ENCODE data around the gene SUMO4.

The SUMO4 gene

GRCh38 chr6:149445573-149445972 lies 45.5 kb downstream of the SUMO4 start:
- H3K27ac Mint-ChIP-seq = no peak overlapping the region
- peaks cover 5% of the 10 kb centered on the region for H3K4me1 Mint-ChIP-seq
- H3K9me3 Mint-ChIP-seq = no peaks in the 10 kb centered on the region
- peaks cover 4% of the 10 kb centered on the region for H3K36me3 Mint-ChIP-seq (ENCODE audit: low read depth)
- H3K4me3 Mint-ChIP-seq = no peak overlapping the region
- no peak for DNase-seq
- ATAC-seq = peak; percentile 8
- peaks cover 1% of the 10 kb centered on the region for H3K27me3 Mint-ChIP-seq

GRCh38 chr6:149446791-149447376 lies 46.8 kb downstream of the SUMO4 start:
- Mint-ChIP-seq H3K27me3 (peaks cover 1% of the 10 kb centered on the region), H3K9me3 (no peaks in the 10 kb centered on the region), H3K4me3 (no peak overlapping the region), H3K27ac (no peak overlapping the region), H3K4me1 (peaks cover 5% of the 10 kb centered on the region), H3K36me3 (ENCODE audit: low read depth) (peaks cover 5% of the 10 kb centered on the region)
- ATAC-seq (no peak), DNase-seq (no peak)

GRCh38 chr6:149448821-149449453 lies 48.9 kb downstream of the SUMO4 start:
- no peak for ATAC-seq
- H3K36me3 Mint-ChIP-seq (ENCODE audit: low read depth) = peaks cover 7% of the 10 kb centered on the region
- no peak overlapping the region for H3K27ac Mint-ChIP-seq

GRCh38 chr6:149449831-149450678 lies 50.0 kb downstream of the SUMO4 start:
- H3K9me3 Mint-ChIP-seq = no peaks in the 10 kb centered on the region
- H3K27ac Mint-ChIP-seq = no peak overlapping the region
- ATAC-seq = no peak

More at GRCh38 chr6:149448821-149449453, 48.9 kb downstream of the SUMO4 start:
- no peak for DNase-seq
- peaks cover 1% of the 10 kb centered on the region for H3K27me3 Mint-ChIP-seq
- no peaks in the 10 kb centered on the region for H3K9me3 Mint-ChIP-seq
- peaks cover 5% of the 10 kb centered on the region for H3K4me1 Mint-ChIP-seq
- H3K4me3 Mint-ChIP-seq = no peak overlapping the region

More at GRCh38 chr6:149449831-149450678, 50.0 kb downstream of the SUMO4 start:
- H3K27me3 Mint-ChIP-seq = peaks cover 1% of the 10 kb centered on the region
- H3K4me1 Mint-ChIP-seq = peaks cover 5% of the 10 kb centered on the region
- peaks cover 7% of the 10 kb centered on the region for H3K36me3 Mint-ChIP-seq (ENCODE audit: low read depth)
- DNase-seq = no peak
- no peak overlapping the region for H3K4me3 Mint-ChIP-seq

All from activated naive CD8-positive, alpha-beta T cell treated with anti-CD3 and anti-CD28 coated beads, Interleukin-2, amount 50 U/mL, for 24 hours (primary cell).